ENCODE results near the gene GSN.

GSN gene

GRCh38 chr9:121372239-121373010 lies 104.5 kb downstream of the GSN start:
- no peak for DNase-seq (ENCODE audit: low read depth)

- no peak for DNase-seq (ENCODE audit: low read depth)
Measured at GRCh38 chr9:121373011-121373729, 105.2 kb downstream of the GSN start.

GRCh38 chr9:121376214-121376830 lies 108.4 kb downstream of the GSN start:
- no peak for DNase-seq (ENCODE audit: low read depth)

GRCh38 chr9:121380846-121381245 lies 112.9 kb downstream of the GSN start:
- no peak for DNase-seq (ENCODE audit: low read depth)
